K562 (cell line): ENCODE measurements around the gene SND1.

Source experiments
- CREB1 ChIP-seq, 2 experiments: sonication (generic) in 1 of 2; formaldehyde crosslinking in 1 of 2; IDR thresholded peaks; 2 replicates each; pipeline versions ENCODE4 v1.6.1 to v1.8.0; 2012 to 2022; ENCODE audit warnings: inconsistent platforms in 1 of 2, mild to moderate bottlenecking in 1 of 2, missing genetic modification reagents in 1 of 2, moderate library complexity in 1 of 2
- GATA2 ChIP-seq: sonication (generic); formaldehyde crosslinking; IDR thresholded peaks from 2 replicates; pipeline ENCODE4 v1.4.0; 2020; ENCODE audit warnings: mild to moderate bottlenecking, missing genetic modification reagents
- HMG20A ChIP-seq: fragments of 450-650 bp; formaldehyde crosslinking; conservative IDR thresholded peaks from 2 replicates; pipeline ENCODE4 v1.4.0; 2020; ENCODE audit warnings: mild to moderate bottlenecking, mixed read lengths
- NFE2L1 ChIP-seq: fragments of 450-650 bp; IDR thresholded peaks from 2 replicates; pipeline ENCODE4 v1.6.1; 2016; ENCODE audit warnings: missing genetic modification characterization, low read depth, mild to moderate bottlenecking, missing compliant biosample characterization, moderate library complexity, borderline replicate concordance
- TARDBP ChIP-seq: fragments of 450-650 bp; IDR thresholded peaks from 2 replicates; pipeline ENCODE4 v1.6.1; 2016
- USF2 ChIP-seq: sonication (generic); formaldehyde crosslinking; IDR thresholded peaks from 2 replicates; pipeline ENCODE4 v1.5.0; 2020; ENCODE audit warnings: missing genetic modification reagents
- YY1 ChIP-seq, 3 experiments: IDR thresholded peaks; 2 replicates each; pipeline ENCODE4 v1.6.1; 2011; ENCODE audit warnings: low read length in 2 of 3, mild to moderate bottlenecking in 2 of 3, moderate library complexity in 2 of 3, borderline replicate concordance in 1 of 3, control low read depth in 1 of 3, low read depth in 1 of 3; ENCODE audit not compliant: insufficient read depth in 3 of 3, insufficient replicate concordance in 2 of 3, control insufficient read depth in 1 of 3, insufficient read length in 1 of 3; ENCODE audit errors: extremely low read depth in 1 of 3
- ZNF274 ChIP-seq: IDR thresholded peaks from 2 replicates; pipeline ENCODE4 v1.6.1; 2011; ENCODE audit warnings: low read depth, mild to moderate bottlenecking, low read length, moderate library complexity, borderline replicate concordance

DNA sequence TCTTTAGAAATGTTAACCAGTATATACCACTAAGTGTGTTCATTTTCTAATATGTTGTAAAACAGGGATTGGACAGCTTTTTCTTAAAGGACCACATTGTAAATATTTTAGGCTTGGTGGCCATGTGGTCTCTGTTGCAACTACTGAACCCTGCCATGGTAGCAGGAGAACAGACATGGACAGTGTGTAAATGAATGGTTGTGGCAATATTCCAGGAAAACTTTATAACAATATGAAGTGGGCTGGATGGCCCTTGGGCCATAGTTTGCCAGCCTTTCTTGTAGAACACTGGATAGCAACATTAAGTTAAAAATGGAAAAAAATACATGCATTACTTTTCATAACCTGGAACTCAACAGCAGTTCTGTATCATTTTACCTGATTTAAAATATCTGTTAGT, 61.0 kb downstream of the SND1 start:
- TF ChIP-seq ZNF274 (no peak), TARDBP (no peak), CREB1 (IDR thresholded peaks at IDR 0.05) (no peak), CREB1 (CRISPR knock-in tag; IDR thresholded peaks at IDR 0.05) (no peak), NFE2L1 (no peak), YY1 (IDR thresholded peaks at IDR 0.05; ENCODE audit: borderline replicate concordance in 1 of 3, control insufficient read depth in 1 of 3, extremely low read depth in 1 of 3, insufficient read depth in 3 of 3, insufficient read length in 1 of 3, insufficient replicate concordance in 2 of 3, low read depth in 1 of 3, low read length in 2 of 3) (no peak), GATA2 (CRISPR knock-in tag) (no peak), HMG20A (CRISPR knock-in tag) (no peak), USF2 (CRISPR knock-in tag) (no peak)
